ENCODE results near the gene GPR143.

GPR143 gene

DNA sequence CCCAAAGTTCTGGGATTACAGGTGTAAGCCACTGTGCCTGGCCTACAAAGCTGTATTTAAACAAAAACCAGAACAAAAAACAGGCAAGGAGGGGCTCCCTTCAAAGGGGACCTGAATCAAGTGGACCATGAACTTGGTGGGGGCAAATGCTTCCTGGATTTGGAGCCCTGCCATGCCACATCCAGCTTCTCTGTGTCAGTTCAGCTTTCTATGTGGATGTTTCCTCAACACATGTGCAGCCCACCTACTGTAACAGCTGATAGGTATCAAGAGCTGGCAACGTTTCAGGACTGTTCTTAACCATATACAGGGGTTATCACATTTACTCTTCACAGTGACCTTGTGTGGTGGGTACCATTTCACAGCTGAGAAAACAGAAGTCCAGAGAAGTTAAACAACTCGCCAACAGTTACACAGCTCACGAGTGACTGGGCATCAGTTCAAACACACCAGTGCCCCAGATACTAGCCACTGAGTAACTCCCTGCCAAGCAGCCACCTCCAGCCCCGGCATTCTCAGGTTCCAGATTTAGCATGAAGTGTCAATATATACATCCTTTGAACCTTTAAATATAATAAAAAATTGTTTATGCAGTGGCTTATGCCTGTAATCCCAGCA is 7.5 kb downstream of the GPR143 start:
- Histone ChIP-seq H3K4me3 (ENCODE audit: low read length) (no peak overlapping the region), H3K27me3 (ENCODE audit: insufficient read depth, low read length) (no peaks in the 10 kb centered on the region), H2AFZ (ENCODE audit: low read depth, low read length) (no peak overlapping the region), H3K36me3 (ENCODE audit: insufficient read depth, low read length) (no peaks in the 10 kb centered on the region), H3K9me3 (ENCODE audit: low read length) (peaks cover 2% of the 10 kb centered on the region), H3K4me1 (ENCODE audit: insufficient read depth, low read length) (no peaks in the 10 kb centered on the region)

GRCh38 chrX:9757366-9757765 is 8.3 kb downstream of the GPR143 start:
- Histone ChIP-seq H3K27me3 (ENCODE audit: insufficient read depth, low read length) (no peaks in the 10 kb centered on the region), H3K9me3 (ENCODE audit: low read length) (peaks cover 2% of the 10 kb centered on the region), H3K4me3 (ENCODE audit: low read length) (no peak overlapping the region), H3K4me1 (ENCODE audit: insufficient read depth, low read length) (no peaks in the 10 kb centered on the region), H2AFZ (ENCODE audit: low read depth, low read length) (no peak overlapping the region), H3K36me3 (ENCODE audit: insufficient read depth, low read length) (no peaks in the 10 kb centered on the region)

- H2AFZ ChIP-seq (ENCODE audit: low read depth, low read length) = no peak overlapping the region
- no peaks in the 10 kb centered on the region for H3K36me3 ChIP-seq (ENCODE audit: insufficient read depth, low read length)
- H3K4me3 ChIP-seq (ENCODE audit: low read length) = no peak overlapping the region
- H3K4me1 ChIP-seq (ENCODE audit: insufficient read depth, low read length) = peaks cover 25% of the 10 kb centered on the region
- H3K9me3 ChIP-seq (ENCODE audit: low read length) = no peaks in the 10 kb centered on the region
- no peaks in the 10 kb centered on the region for H3K27me3 ChIP-seq (ENCODE audit: insufficient read depth, low read length)
These were observed 16.4 kb downstream of the GPR143 start for GRCh38 chrX:9749146-9749692.

DNA sequence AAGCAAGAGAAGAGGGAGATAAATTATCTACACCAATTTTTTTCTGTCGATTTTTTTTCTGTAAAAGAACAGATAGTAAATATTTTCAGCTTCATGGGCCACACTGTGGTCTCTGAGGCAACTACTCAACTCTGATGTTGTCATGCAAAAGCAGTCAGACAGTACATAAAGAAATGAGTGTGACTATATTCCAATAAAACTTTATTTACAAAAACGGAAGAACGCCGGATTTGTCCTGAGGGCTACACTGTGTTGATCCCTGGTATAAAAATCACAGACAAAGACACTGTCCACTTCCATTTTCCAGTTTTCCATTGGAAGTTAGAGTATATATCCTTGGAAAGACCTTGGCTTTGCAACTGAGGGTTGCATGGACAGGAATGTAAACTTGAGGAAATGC is 18.0 kb downstream of the GPR143 start:
- Histone ChIP-seq H3K4me3 (ENCODE audit: low read length) (no peak overlapping the region), H3K9me3 (ENCODE audit: low read length) (no peaks in the 10 kb centered on the region), H2AFZ (ENCODE audit: low read depth, low read length) (no peak overlapping the region), H3K4me1 (ENCODE audit: insufficient read depth, low read length) (peaks cover 25% of the 10 kb centered on the region), H3K27me3 (ENCODE audit: insufficient read depth, low read length) (no peaks in the 10 kb centered on the region), H3K36me3 (ENCODE audit: insufficient read depth, low read length) (no peaks in the 10 kb centered on the region)

- Histone ChIP-seq H2AFZ (ENCODE audit: low read depth, low read length) (no peak overlapping the region), H3K4me1 (ENCODE audit: insufficient read depth, low read length) (peaks cover 25% of the 10 kb centered on the region), H3K36me3 (ENCODE audit: insufficient read depth, low read length) (no peaks in the 10 kb centered on the region), H3K4me3 (ENCODE audit: low read length) (no peak overlapping the region), H3K9me3 (ENCODE audit: low read length) (no peaks in the 10 kb centered on the region), H3K27me3 (ENCODE audit: insufficient read depth, low read length) (no peaks in the 10 kb centered on the region)
These were observed 19.3 kb downstream of the GPR143 start for GRCh38 chrX:9746148-9746888.

- no peaks in the 10 kb centered on the region for H3K9me3 ChIP-seq (ENCODE audit: low read length)
- H3K27me3 ChIP-seq (ENCODE audit: insufficient read depth, low read length) = no peaks in the 10 kb centered on the region
- H3K4me1 ChIP-seq (ENCODE audit: insufficient read depth, low read length) = peaks cover 25% of the 10 kb centered on the region
- H3K36me3 ChIP-seq (ENCODE audit: insufficient read depth, low read length) = no peaks in the 10 kb centered on the region
- H3K4me3 ChIP-seq (ENCODE audit: low read length) = no peak overlapping the region
- no peak overlapping the region for H2AFZ ChIP-seq (ENCODE audit: low read depth, low read length)
These were observed 20.1 kb downstream of the GPR143 start for GRCh38 chrX:9745417-9746115.

DNA sequence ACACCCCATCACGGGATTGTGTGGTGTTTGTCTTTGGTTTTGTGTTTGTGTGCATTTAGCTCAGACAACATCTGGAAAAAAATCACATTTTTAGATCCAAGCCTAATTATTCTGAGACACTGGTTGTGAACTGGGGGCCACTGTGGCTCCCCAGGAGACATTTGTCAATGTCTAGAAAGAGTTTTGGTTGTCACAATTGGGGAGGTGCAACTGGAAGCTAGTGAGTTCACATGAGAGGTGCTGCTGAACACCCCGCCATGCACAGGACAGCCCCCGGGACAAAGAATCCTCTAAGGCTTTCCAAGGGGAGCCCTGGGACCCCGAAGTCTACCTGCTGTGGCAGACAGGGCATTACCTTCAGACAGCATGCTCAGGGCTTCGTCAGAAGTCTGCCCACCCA is 26.5 kb downstream of the GPR143 start:
- H3K4me3 ChIP-seq (ENCODE audit: low read length) = no peak overlapping the region
- H3K4me1 ChIP-seq (ENCODE audit: insufficient read depth, low read length) = no peaks in the 10 kb centered on the region
- H3K36me3 ChIP-seq (ENCODE audit: insufficient read depth, low read length) = no peaks in the 10 kb centered on the region
- H2AFZ ChIP-seq (ENCODE audit: low read depth, low read length) = no peak overlapping the region
- no peaks in the 10 kb centered on the region for H3K9me3 ChIP-seq (ENCODE audit: low read length)
- H3K27me3 ChIP-seq (ENCODE audit: insufficient read depth, low read length) = no peaks in the 10 kb centered on the region

DNA sequence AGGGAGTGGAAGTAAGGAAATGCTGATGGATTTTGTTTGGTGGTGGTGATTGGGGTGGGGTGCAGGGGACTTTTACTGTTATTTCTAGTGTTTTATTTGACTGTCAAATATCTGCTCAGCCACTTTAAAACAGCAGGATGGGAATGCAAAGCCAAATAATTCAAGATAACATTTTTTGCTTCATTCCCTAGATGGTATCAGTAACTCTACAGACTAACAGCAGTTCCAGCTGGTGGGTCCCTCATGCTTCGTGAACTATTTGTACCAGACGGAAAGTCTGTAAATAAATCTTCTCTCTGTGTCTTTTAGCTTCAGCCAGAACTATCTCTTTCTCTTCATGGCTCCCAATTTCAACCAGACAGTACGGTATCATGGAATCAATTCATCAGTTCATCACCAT is 27.5 kb downstream of the GPR143 start:
- H3K27me3 ChIP-seq (ENCODE audit: insufficient read depth, low read length) = no peaks in the 10 kb centered on the region
- no peaks in the 10 kb centered on the region for H3K36me3 ChIP-seq (ENCODE audit: insufficient read depth, low read length)
- H3K9me3 ChIP-seq (ENCODE audit: low read length) = peaks cover under 1% of the 10 kb centered on the region
- no peak overlapping the region for H3K4me3 ChIP-seq (ENCODE audit: low read length)
- no peaks in the 10 kb centered on the region for H3K4me1 ChIP-seq (ENCODE audit: insufficient read depth, low read length)
- no peak overlapping the region for H2AFZ ChIP-seq (ENCODE audit: low read depth, low read length)

DNA sequence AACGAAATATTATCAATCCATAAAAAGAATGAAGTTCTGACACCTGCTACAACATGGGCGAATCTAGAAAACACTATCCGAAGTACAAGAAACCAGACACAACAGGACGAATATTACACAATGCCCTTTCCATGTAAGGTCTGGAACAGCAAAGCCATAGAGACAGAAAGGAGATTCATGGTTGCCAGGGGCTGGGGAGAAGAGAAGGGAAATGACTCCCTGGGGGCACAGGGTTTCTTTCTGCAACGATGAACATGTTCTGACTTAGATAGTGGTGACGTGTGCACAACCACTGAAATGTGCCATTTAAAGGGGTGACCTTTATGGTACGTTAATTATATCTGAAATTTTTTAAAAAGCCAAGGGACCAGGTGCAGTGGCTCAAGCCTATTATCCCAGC is 28.3 kb downstream of the GPR143 start:
- Histone ChIP-seq H3K36me3 (ENCODE audit: insufficient read depth, low read length) (no peaks in the 10 kb centered on the region), H2AFZ (ENCODE audit: low read depth, low read length) (no peak overlapping the region), H3K9me3 (ENCODE audit: low read length) (peaks cover 3% of the 10 kb centered on the region), H3K4me1 (ENCODE audit: insufficient read depth, low read length) (no peaks in the 10 kb centered on the region), H3K4me3 (ENCODE audit: low read length) (no peak overlapping the region), H3K27me3 (ENCODE audit: insufficient read depth, low read length) (no peaks in the 10 kb centered on the region)

GRCh38 chrX:9730752-9731151 is 34.9 kb downstream of the GPR143 start:
- Histone ChIP-seq H3K4me1 (ENCODE audit: insufficient read depth, low read length) (peaks cover 5% of the 10 kb centered on the region), H3K9me3 (ENCODE audit: low read length) (peaks cover 8% of the 10 kb centered on the region), H3K4me3 (ENCODE audit: low read length) (no peak overlapping the region), H3K27me3 (ENCODE audit: insufficient read depth, low read length) (no peaks in the 10 kb centered on the region), H2AFZ (ENCODE audit: low read depth, low read length) (no peak overlapping the region), H3K36me3 (ENCODE audit: insufficient read depth, low read length) (no peaks in the 10 kb centered on the region)

DNA sequence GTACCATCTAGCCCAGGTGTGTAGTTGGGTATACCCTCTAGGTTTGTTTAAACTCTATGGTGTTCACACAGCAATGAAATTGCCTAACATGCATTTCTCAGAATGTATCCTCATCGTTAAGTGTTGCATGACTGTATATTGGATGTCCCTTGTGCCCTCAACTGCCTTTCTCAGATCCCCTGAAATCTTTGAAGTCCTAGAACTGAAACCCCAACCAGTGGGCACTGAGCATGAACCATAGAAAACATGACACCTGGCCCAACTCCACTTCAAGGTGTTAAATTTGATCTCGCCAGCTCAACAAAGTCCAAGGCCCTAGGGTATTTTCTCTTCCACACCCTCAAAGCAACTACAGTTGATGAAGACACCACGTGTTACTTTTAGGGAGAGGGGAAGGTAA is 35.6 kb downstream of the GPR143 start:
- Histone ChIP-seq H3K27me3 (ENCODE audit: insufficient read depth, low read length) (no peaks in the 10 kb centered on the region), H2AFZ (ENCODE audit: low read depth, low read length) (no peak overlapping the region), H3K36me3 (ENCODE audit: insufficient read depth, low read length) (no peaks in the 10 kb centered on the region), H3K4me3 (ENCODE audit: low read length) (no peak overlapping the region), H3K9me3 (ENCODE audit: low read length) (peaks cover 8% of the 10 kb centered on the region), H3K4me1 (ENCODE audit: insufficient read depth, low read length) (peaks cover 5% of the 10 kb centered on the region)

DNA sequence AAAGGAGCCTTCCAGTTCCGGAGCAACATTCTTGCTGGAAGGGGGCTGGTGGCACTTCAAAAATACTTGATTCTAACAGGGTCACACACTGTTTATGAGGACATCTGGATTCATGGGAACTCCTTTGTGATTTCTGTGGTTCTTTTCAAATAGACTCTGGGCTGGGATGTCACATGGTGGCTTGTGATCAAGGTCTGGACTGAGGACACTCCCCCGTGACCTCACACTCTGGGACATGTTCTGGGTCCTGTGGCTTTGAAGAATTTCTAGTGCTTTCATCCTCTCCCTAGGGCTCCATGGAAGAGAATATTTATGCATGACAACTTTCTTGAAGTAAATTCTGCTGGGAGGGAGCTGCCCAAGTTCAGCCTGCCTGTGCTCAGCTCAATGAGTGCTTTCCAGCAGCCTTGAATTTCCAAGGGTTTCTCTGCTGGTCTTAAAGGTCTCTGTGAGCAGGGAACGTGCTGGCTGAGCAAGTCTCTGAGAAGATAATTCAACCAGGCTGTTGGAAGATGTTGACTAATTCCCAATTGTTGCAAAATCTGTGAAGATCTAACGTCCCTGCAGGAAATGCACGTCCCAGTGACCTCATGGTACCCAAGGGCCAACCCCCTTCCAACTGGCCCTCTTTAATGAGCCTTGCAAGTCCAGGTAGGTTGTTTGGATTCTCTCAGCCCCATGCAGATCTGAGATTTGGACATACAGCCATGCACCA is 36.3 kb downstream of the GPR143 start:
- Histone ChIP-seq H3K27me3 (ENCODE audit: insufficient read depth, low read length) (no peaks in the 10 kb centered on the region), H3K4me1 (ENCODE audit: insufficient read depth, low read length) (peaks cover 5% of the 10 kb centered on the region), H2AFZ (ENCODE audit: low read depth, low read length) (no peak overlapping the region), H3K9me3 (ENCODE audit: low read length) (peaks cover 8% of the 10 kb centered on the region), H3K4me3 (ENCODE audit: low read length) (no peak overlapping the region), H3K36me3 (ENCODE audit: insufficient read depth, low read length) (no peaks in the 10 kb centered on the region)

DNA sequence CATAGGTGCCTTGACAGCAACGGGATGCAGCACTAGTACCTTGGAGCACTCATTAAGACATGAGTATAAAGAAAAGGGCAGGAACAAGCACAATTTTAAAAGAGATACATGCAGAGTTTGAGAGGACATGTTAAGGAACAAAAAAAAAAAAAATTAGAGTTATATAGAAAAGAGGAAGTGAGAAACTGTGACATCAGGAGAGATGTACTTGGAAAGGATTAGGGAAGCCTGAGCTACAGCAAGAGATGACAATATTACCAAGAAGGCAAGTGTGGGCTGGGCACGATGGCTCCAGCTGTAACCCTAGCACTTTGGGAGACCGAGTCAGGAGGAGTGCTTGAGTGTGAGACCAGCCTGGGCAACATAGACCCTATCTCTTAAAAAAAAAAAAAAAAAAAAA is 37.4 kb downstream of the GPR143 start:
- Histone ChIP-seq H2AFZ (ENCODE audit: low read depth, low read length) (no peak overlapping the region), H3K4me1 (ENCODE audit: insufficient read depth, low read length) (peaks cover 5% of the 10 kb centered on the region), H3K27me3 (ENCODE audit: insufficient read depth, low read length) (no peaks in the 10 kb centered on the region), H3K36me3 (ENCODE audit: insufficient read depth, low read length) (no peaks in the 10 kb centered on the region), H3K9me3 (ENCODE audit: low read length) (peaks cover 8% of the 10 kb centered on the region), H3K4me3 (ENCODE audit: low read length) (no peak overlapping the region)
